ENCODE data around the gene ZNF423.

Gene ZNF423

DNA sequence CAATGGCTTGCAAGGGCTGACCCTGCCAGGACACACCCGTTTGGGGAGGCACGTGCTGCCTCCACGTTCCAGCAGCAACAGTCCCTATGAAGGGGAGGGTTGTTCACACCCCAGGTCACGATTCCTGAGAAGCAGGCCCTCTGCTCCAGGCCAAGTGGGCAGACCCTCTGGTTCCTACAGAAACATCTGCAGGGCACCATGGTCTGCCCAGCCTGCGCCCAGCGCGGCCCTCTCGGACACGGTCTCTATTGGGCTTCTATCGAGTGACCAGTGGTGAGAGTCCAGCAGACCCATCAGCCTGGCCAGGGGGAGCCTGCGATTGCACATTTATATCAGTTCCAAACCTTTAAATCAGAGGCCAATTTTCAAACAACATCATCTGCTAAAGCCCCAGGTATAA is 128.3 kb downstream of the ZNF423 start:
- Histone ChIP-seq H3K9ac (ENCODE audit: low read length) (no peak overlapping the region), H4K20me1 (ENCODE audit: insufficient read depth, low read length) (no peaks in the 10 kb centered on the region), H3K27me3 (ENCODE audit: insufficient read depth, low read length) (no peaks in the 10 kb centered on the region; the same call in 1 of the 2 replicates), H3K9me2 (ENCODE audit: low read depth, low read length) (no peaks in the 10 kb centered on the region), H3K9me3 (ENCODE audit: low read length) (no peaks in the 10 kb centered on the region), H3K36me3 (ENCODE audit: insufficient read depth, low read length) (no peaks in the 10 kb centered on the region; the same call in 1 of the 2 replicates), H3K4me2 (ENCODE audit: low read length) (no peak overlapping the region), H2AFZ (ENCODE audit: low read length) (no peak overlapping the region), H3K79me2 (ENCODE audit: insufficient read depth, low read length) (no peaks in the 10 kb centered on the region), H3K27ac (ENCODE audit: low read depth, low read length, poor library complexity, severe bottlenecking) (no peak overlapping the region), H3K4me1 (ENCODE audit: insufficient read depth, low read length, severe bottlenecking) (no peaks in the 10 kb centered on the region), H3K4me3 (ENCODE audit: low read depth, low read length, poor library complexity, severe bottlenecking) (no peak overlapping the region), H3F3A (ENCODE audit: insufficient read depth, low read length) (no peaks in the 10 kb centered on the region)
- no peak for TF ChIP-seq EZH2 (IDR thresholded peaks at IDR 0.05; ENCODE audit: borderline replicate concordance, low read length)
- TF ChIP-seq, protein P1, sequence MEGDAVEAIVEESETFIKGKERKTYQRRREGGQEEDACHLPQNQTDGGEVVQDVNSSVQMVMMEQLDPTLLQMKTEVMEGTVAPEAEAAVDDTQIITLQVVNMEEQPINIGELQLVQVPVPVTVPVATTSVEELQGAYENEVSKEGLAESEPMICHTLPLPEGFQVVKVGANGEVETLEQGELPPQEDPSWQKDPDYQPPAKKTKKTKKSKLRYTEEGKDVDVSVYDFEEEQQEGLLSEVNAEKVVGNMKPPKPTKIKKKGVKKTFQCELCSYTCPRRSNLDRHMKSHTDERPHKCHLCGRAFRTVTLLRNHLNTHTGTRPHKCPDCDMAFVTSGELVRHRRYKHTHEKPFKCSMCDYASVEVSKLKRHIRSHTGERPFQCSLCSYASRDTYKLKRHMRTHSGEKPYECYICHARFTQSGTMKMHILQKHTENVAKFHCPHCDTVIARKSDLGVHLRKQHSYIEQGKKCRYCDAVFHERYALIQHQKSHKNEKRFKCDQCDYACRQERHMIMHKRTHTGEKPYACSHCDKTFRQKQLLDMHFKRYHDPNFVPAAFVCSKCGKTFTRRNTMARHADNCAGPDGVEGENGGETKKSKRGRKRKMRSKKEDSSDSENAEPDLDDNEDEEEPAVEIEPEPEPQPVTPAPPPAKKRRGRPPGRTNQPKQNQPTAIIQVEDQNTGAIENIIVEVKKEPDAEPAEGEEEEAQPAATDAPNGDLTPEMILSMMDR (IDR thresholded peaks at IDR 0.05; ENCODE audit: low read length): no peak

DNA sequence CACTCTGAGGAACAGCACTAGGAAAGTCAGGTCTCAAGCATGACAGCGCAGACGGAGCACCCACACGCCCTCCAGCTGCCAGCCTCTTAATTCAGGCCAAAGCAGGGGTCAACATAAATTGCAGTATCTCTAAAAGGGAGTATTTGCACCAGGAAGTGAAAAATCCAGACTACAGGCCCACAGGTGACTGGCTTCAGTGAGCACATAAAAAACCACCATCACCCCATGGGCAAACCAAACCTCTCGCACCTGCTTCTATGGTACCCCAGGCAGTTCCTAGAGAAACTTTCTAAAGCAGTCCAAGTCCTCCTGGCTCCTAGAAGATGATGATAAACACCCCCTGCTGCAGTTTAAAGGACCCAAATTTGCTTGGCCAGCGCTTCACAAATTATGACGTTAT is 129.8 kb downstream of the ZNF423 start:
- TF ChIP-seq, protein P1 (IDR thresholded peaks at IDR 0.05; ENCODE audit: low read length): no peak
- TF ChIP-seq EZH2 (IDR thresholded peaks at IDR 0.05; ENCODE audit: borderline replicate concordance, low read length): no peak
- Histone ChIP-seq H3K9ac (ENCODE audit: low read length) (no peak overlapping the region), H4K20me1 (ENCODE audit: insufficient read depth, low read length) (no peaks in the 10 kb centered on the region), H3K79me2 (ENCODE audit: insufficient read depth, low read length) (no peaks in the 10 kb centered on the region), H3K4me3 (ENCODE audit: low read depth, low read length, poor library complexity, severe bottlenecking) (no peak overlapping the region), H3K9me3 (ENCODE audit: low read length) (no peaks in the 10 kb centered on the region), H3F3A (ENCODE audit: insufficient read depth, low read length) (no peaks in the 10 kb centered on the region), H3K4me1 (ENCODE audit: insufficient read depth, low read length, severe bottlenecking) (no peaks in the 10 kb centered on the region), H2AFZ (ENCODE audit: low read length) (no peak overlapping the region), H3K36me3 (ENCODE audit: insufficient read depth, low read length) (no peaks in the 10 kb centered on the region; the same call in 1 of the 2 replicates), H3K9me2 (ENCODE audit: low read depth, low read length) (no peaks in the 10 kb centered on the region), H3K4me2 (ENCODE audit: low read length) (no peak overlapping the region), H3K27me3 (ENCODE audit: insufficient read depth, low read length) (no peaks in the 10 kb centered on the region; the same call in 1 of the 2 replicates), H3K27ac (ENCODE audit: low read depth, low read length, poor library complexity, severe bottlenecking) (no peak overlapping the region)

DNA sequence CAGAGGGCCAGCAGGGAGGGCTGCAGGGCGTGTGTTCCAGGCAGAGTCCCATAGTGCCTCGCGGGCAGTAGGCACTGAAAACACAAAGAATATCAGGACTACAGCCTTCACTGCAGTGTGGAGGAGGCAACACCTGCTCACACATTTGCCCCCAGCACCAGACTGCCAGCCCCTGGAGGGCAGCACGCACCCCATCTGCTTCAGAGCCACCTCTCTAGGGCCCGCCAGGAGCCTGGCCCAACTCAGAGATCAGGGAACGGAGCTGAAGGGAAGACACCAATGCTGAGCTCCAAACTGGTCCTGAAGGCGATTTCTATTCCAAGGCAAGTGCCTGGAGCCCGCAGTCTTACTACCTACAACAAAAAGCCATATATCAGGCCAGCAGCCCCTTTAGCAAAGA is 130.3 kb downstream of the ZNF423 start:
- Histone ChIP-seq H3K9me2 (ENCODE audit: low read depth, low read length) (no peaks in the 10 kb centered on the region), H3K4me3 (ENCODE audit: low read depth, low read length, poor library complexity, severe bottlenecking) (no peak overlapping the region), H3K27me3 (ENCODE audit: insufficient read depth, low read length) (no peaks in the 10 kb centered on the region; the same call in 1 of the 2 replicates), H3K9ac (ENCODE audit: low read length) (no peak overlapping the region), H3K9me3 (ENCODE audit: low read length) (no peaks in the 10 kb centered on the region), H3K36me3 (ENCODE audit: insufficient read depth, low read length) (no peaks in the 10 kb centered on the region; the same call in 1 of the 2 replicates), H3K27ac (ENCODE audit: low read depth, low read length, poor library complexity, severe bottlenecking) (no peak overlapping the region), H2AFZ (ENCODE audit: low read length) (no peak overlapping the region), H3K79me2 (ENCODE audit: insufficient read depth, low read length) (no peaks in the 10 kb centered on the region), H4K20me1 (ENCODE audit: insufficient read depth, low read length) (no peaks in the 10 kb centered on the region), H3F3A (ENCODE audit: insufficient read depth, low read length) (no peaks in the 10 kb centered on the region), H3K4me1 (ENCODE audit: insufficient read depth, low read length, severe bottlenecking) (no peaks in the 10 kb centered on the region), H3K4me2 (ENCODE audit: low read length) (no peak overlapping the region)
- TF ChIP-seq EZH2 (IDR thresholded peaks at IDR 0.05; ENCODE audit: borderline replicate concordance, low read length): no peak
- TF ChIP-seq, protein P1 (IDR thresholded peaks at IDR 0.05; ENCODE audit: low read length): no peak
